ENCODE data around the gene TAX1BP3. TPM values are rescaled to one million over a fixed set of nuclear protein-coding genes. Genes with fewer than 3 reads are reported as not detected.

TAX1BP3 gene
- total and polyA plus RNA-seq, 4 donors = 11.9 to 27.7 (median 20.0) TPM

GRCh38 chr17:3659541-3660111, 8.8 kb downstream of the TAX1BP3 start:
- H3K27me3 ChIP-seq (ENCODE audit: control insufficient read depth in 4 of 4, insufficient read depth in 4 of 4, low read length in 3 of 4) = no peaks in the 10 kb centered on the region
- TF ChIP-seq ZBTB33 (IDR thresholded peaks at IDR 0.05) = no peak
- TF ChIP-seq JUND (IDR thresholded peaks at IDR 0.05) = peak in 1 of 2 donors; percentile 7
- DNase-seq (ENCODE audit: low spot score) = no peak
- H3K9ac ChIP-seq (ENCODE audit: low read depth in 1 of 2, low read length in 2 of 2) = no peak overlapping the region
- peaks cover 0 to 13% (median 5%) of the 10 kb centered on the region in 4 donors for H3K36me3 ChIP-seq (ENCODE audit: control insufficient read depth in 4 of 4, insufficient read depth in 3 of 4, low read depth in 1 of 4, low read length in 3 of 4)
- H3K4me1 ChIP-seq (ENCODE audit: control insufficient read depth in 4 of 4, insufficient read depth in 4 of 4, low read length in 3 of 4) = peaks cover 6 to 25% (median 7%) of the 10 kb centered on the region in 4 donors
- H3K4me3 ChIP-seq (ENCODE audit: low read depth in 1 of 3, low read length in 3 of 3) = no peak overlapping the region
- no peak overlapping the region for H3K27ac ChIP-seq (ENCODE audit: low read depth in 1 of 2, low read length in 2 of 2)
- H3K9me3 ChIP-seq (ENCODE audit: control insufficient read depth in 4 of 4, low read length in 3 of 4) = no peaks in the 10 kb centered on the region
- WGBS = 68% methylated on average over 22 of the region's 22 CpGs

GRCh38 chr17:3658784-3659449, 9.5 kb downstream of the TAX1BP3 start:
- Histone ChIP-seq H3K4me1 (ENCODE audit: control insufficient read depth in 4 of 4, insufficient read depth in 4 of 4, low read length in 3 of 4) (peaks cover 6 to 25% (median 7%) of the 10 kb centered on the region in 4 donors), H3K27ac (ENCODE audit: low read depth in 1 of 2, low read length in 2 of 2) (no peak overlapping the region), H3K4me3 (ENCODE audit: low read depth in 1 of 3, low read length in 3 of 3) (no peak overlapping the region), H3K9me3 (ENCODE audit: control insufficient read depth in 4 of 4, low read length in 3 of 4) (no peaks in the 10 kb centered on the region), H3K36me3 (ENCODE audit: control insufficient read depth in 4 of 4, insufficient read depth in 3 of 4, low read depth in 1 of 4, low read length in 3 of 4) (peaks cover 0 to 13% (median 2%) of the 10 kb centered on the region in 4 donors), H3K27me3 (ENCODE audit: control insufficient read depth in 4 of 4, insufficient read depth in 4 of 4, low read length in 3 of 4) (no peaks in the 10 kb centered on the region), H3K9ac (ENCODE audit: low read depth in 1 of 2, low read length in 2 of 2) (no peak overlapping the region)
- WGBS = 83% methylated on average over 22 of the region's 22 CpGs
- DNase-seq (ENCODE audit: low spot score) = no peak
- TF ChIP-seq SP1 (IDR thresholded peaks at IDR 0.05) (no peak), RAD21 (IDR thresholded peaks at IDR 0.05) (no peak), HNF4A (conservative IDR thresholded peaks at IDR 0.05) (no peak), REST (IDR thresholded peaks at IDR 0.05) (no peak), ZBTB33 (IDR thresholded peaks at IDR 0.05) (no peak), NR2F2 (IDR thresholded peaks at IDR 0.05) (no peak)

All from liver (tissue), 9 donors.